DND-41 (cell line): ENCODE results near the gene ORMDL2.

Source experiments
- CTCF ChIP-seq: IDR thresholded peaks from 2 replicates; pipeline ENCODE4 v1.5.1; 2012; ENCODE audit warnings: borderline replicate concordance, low read length, moderate library complexity, mild to moderate bottlenecking; ENCODE audit not compliant: poor library complexity, severe bottlenecking; ENCODE audit errors: extremely low read depth
- EZH2 ChIP-seq: IDR thresholded peaks from 3 replicates; pipeline ENCODE4 v1.6.1; 2012; ENCODE audit warnings: borderline replicate concordance, low read depth, mild to moderate bottlenecking, moderate library complexity, low read length, inconsistent platforms; ENCODE audit not compliant: severe bottlenecking

- TF ChIP-seq CTCF: no peak
- no peak for TF ChIP-seq EZH2
These were observed 20.3 kb upstream of the ORMDL2 start for GRCh38 chr12:55797550-55797949.
